DND-41 (cell line): ENCODE results near the gene KCNC3.

Experiments
- ATAC-seq: fragments of 200-7000 bp; cut with Tn5 transposase; 3 replicates; pipeline ENCODE4 v1.9.1; 2021; ENCODE audit warnings: low read depth; ENCODE audit not compliant: insufficient read depth
- DNase-seq: peaks from one replicate; pipeline ENCODE4 v3.0.0-alpha.2; 2020
- H2AFZ ChIP-seq: 2 replicates; pipeline ENCODE4 v1.6.0; 2012; ENCODE audit warnings: low read depth, low read length
- H3K27ac ChIP-seq: 2 replicates; pipeline ENCODE4 v1.5.1; 2012; ENCODE audit warnings: low read length, inconsistent platforms
- H3K27me3 ChIP-seq: fragments of 200-600 bp; sonication (generic); 2 replicates; pipeline ENCODE4 v1.6.0; 2012; ENCODE audit warnings: low read length, mild to moderate bottlenecking, inconsistent platforms; ENCODE audit not compliant: insufficient read depth, poor library complexity
- H3K36me3 ChIP-seq: 2 replicates; pipeline ENCODE4 v1.5.1; 2012; ENCODE audit warnings: low read length, inconsistent platforms; ENCODE audit not compliant: insufficient read depth
- H3K4me1 ChIP-seq: 2 replicates; pipeline ENCODE4 v1.5.1; 2012; ENCODE audit warnings: mild to moderate bottlenecking, low read length; ENCODE audit not compliant: insufficient read depth
- H3K4me2 ChIP-seq: 2 replicates; pipeline ENCODE4 v1.6.0; 2012; ENCODE audit warnings: mild to moderate bottlenecking, moderate library complexity, low read length, inconsistent platforms; ENCODE audit not compliant: insufficient read depth
- H3K4me3 ChIP-seq, 2 experiments: fragments of 200-600 bp in 1 of 2; shearing (Covaris generic) in 1 of 2; 2 replicates each; pipeline ENCODE4 v1.5.1; 2012 to 2016; ENCODE audit warnings: inconsistent platforms in 2 of 2, low read length in 2 of 2, mild to moderate bottlenecking in 2 of 2, low read depth in 1 of 2, moderate library complexity in 1 of 2
- H3K79me2 ChIP-seq: 2 replicates; pipeline ENCODE4 v1.6.0; 2012; ENCODE audit warnings: low read length, inconsistent platforms; ENCODE audit not compliant: insufficient read depth
- H3K9ac ChIP-seq: 2 replicates; pipeline ENCODE4 v1.6.0; 2012; ENCODE audit warnings: low read depth, mild to moderate bottlenecking, inconsistent platforms, low read length, moderate library complexity
- H3K9me3 ChIP-seq: 2 replicates; pipeline ENCODE4 v1.5.1; 2012; ENCODE audit warnings: low read length, moderate library complexity, mild to moderate bottlenecking, inconsistent platforms; ENCODE audit not compliant: insufficient read depth, severe bottlenecking
- H4K20me1 ChIP-seq: 2 replicates; pipeline ENCODE4 v1.6.0; 2012; ENCODE audit warnings: low read length; ENCODE audit not compliant: insufficient read depth
- CTCF ChIP-seq: IDR thresholded peaks from 2 replicates; pipeline ENCODE4 v1.5.1; 2012; ENCODE audit warnings: borderline replicate concordance, low read length, moderate library complexity, mild to moderate bottlenecking; ENCODE audit not compliant: poor library complexity, severe bottlenecking; ENCODE audit errors: extremely low read depth
- EZH2 ChIP-seq: IDR thresholded peaks from 3 replicates; pipeline ENCODE4 v1.6.1; 2012; ENCODE audit warnings: borderline replicate concordance, low read depth, mild to moderate bottlenecking, moderate library complexity, low read length, inconsistent platforms; ENCODE audit not compliant: severe bottlenecking

Gene KCNC3

GRCh38 chr19:50268041-50268440 is 61.1 kb downstream of the KCNC3 start:
- no peak for ATAC-seq
- Histone ChIP-seq H4K20me1 (no peaks in the 10 kb centered on the region; the same call in 1 of the 2 replicates), H3K9ac (no peak overlapping the region), H3K79me2 (no peaks in the 10 kb centered on the region), H3K4me1 (no peaks in the 10 kb centered on the region), H3K27me3 (no peaks in the 10 kb centered on the region), H3K4me2 (no peak overlapping the region), H3K27ac (no peak overlapping the region), H3K36me3 (no peaks in the 10 kb centered on the region), H3K9me3 (no peaks in the 10 kb centered on the region), H3K4me3 (no peak overlapping the region), H2AFZ (no peak overlapping the region)
- no peak for DNase-seq
- TF ChIP-seq EZH2, result no peak
- no peak for TF ChIP-seq CTCF

- Histone ChIP-seq H3K4me1 (no peaks in the 10 kb centered on the region), H3K36me3 (no peaks in the 10 kb centered on the region), H4K20me1 (no peaks in the 10 kb centered on the region), H3K9ac (no peak overlapping the region), H2AFZ (no peak overlapping the region), H3K9me3 (no peaks in the 10 kb centered on the region), H3K27ac (no peak overlapping the region), H3K4me3 (no peak overlapping the region), H3K4me2 (no peak overlapping the region), H3K79me2 (no peaks in the 10 kb centered on the region), H3K27me3 (no peaks in the 10 kb centered on the region)
- ATAC-seq (no peak), DNase-seq (peak; percentile 11)
- no peak for TF ChIP-seq CTCF
- no peak for TF ChIP-seq EZH2
These were observed 62.3 kb downstream of the KCNC3 start for GRCh38 chr19:50266896-50267295.

- no peak overlapping the region for H3K9ac ChIP-seq
- TF ChIP-seq CTCF, result no peak
- no peak for TF ChIP-seq EZH2
- H3K4me3 ChIP-seq, result no peak overlapping the region
- no peak overlapping the region for H3K4me2 ChIP-seq
- DNase-seq (no peak), ATAC-seq (no peak)
- no peak overlapping the region for H2AFZ ChIP-seq
- H3K9me3 ChIP-seq, result no peaks in the 10 kb centered on the region
- H3K27me3 ChIP-seq, result no peaks in the 10 kb centered on the region
- H3K27ac ChIP-seq, result no peak overlapping the region
- H4K20me1 ChIP-seq, result no peaks in the 10 kb centered on the region
- no peaks in the 10 kb centered on the region for H3K4me1 ChIP-seq
- H3K36me3 ChIP-seq, result no peaks in the 10 kb centered on the region
- H3K79me2 ChIP-seq, result no peaks in the 10 kb centered on the region
These were observed 63.1 kb downstream of the KCNC3 start for GRCh38 chr19:50266041-50266440.
